Measurements from ENCODE around the gene NFIB. TPM values are rescaled to one million over a fixed set of nuclear protein-coding genes. Genes with fewer than 3 reads are reported as not detected.

Gene NFIB
- total RNA-seq, 1 donor from 2014 or later = 76.4 TPM

- no peak for DNase-seq (ENCODE audit: extremely low spot score, unreplicated experiment)
- no peaks in the 10 kb centered on the region for H3K27me3 Mint-ChIP-seq
- H3K9me3 Mint-ChIP-seq = no peaks in the 10 kb centered on the region
- peaks cover 8% of the 10 kb centered on the region for H3K36me3 Mint-ChIP-seq
- H3K4me1 Mint-ChIP-seq (ENCODE audit: unreplicated experiment) = peaks cover 58% of the 10 kb centered on the region
- TF ChIP-seq, protein P1, sequence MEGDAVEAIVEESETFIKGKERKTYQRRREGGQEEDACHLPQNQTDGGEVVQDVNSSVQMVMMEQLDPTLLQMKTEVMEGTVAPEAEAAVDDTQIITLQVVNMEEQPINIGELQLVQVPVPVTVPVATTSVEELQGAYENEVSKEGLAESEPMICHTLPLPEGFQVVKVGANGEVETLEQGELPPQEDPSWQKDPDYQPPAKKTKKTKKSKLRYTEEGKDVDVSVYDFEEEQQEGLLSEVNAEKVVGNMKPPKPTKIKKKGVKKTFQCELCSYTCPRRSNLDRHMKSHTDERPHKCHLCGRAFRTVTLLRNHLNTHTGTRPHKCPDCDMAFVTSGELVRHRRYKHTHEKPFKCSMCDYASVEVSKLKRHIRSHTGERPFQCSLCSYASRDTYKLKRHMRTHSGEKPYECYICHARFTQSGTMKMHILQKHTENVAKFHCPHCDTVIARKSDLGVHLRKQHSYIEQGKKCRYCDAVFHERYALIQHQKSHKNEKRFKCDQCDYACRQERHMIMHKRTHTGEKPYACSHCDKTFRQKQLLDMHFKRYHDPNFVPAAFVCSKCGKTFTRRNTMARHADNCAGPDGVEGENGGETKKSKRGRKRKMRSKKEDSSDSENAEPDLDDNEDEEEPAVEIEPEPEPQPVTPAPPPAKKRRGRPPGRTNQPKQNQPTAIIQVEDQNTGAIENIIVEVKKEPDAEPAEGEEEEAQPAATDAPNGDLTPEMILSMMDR (conservative IDR thresholded peaks at IDR 0.05) = no peak
- H3K27ac Mint-ChIP-seq = no peak overlapping the region
- no peak overlapping the region for H3K4me3 Mint-ChIP-seq
These were observed 122.4 kb downstream of the NFIB start for GRCh38 chr9:14191512-14191911.

DNA sequence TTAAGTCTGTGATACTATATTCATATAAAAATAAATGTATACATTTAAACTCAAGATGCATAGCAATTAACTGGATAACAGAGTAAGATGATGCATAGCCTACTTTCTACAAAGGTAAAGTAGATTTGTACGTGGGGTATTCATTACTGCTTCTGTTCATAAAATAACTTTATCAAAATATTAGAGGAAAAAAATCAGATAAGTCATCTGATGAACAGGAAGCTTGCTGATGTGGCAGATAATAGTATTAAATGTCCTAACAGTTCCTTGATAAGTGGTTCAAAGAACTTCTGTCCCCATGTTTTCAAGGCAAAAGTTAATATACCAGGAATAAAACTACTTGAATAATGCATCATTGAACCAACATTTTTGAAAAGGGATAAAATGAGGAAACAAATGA lies 123.7 kb downstream of the NFIB start:
- no peak overlapping the region for H3K4me3 Mint-ChIP-seq
- H3K27me3 Mint-ChIP-seq = no peaks in the 10 kb centered on the region
- TF ChIP-seq, protein P1 (conservative IDR thresholded peaks at IDR 0.05) = no peak
- H3K27ac Mint-ChIP-seq = no peak overlapping the region
- H3K36me3 Mint-ChIP-seq = peaks cover 8% of the 10 kb centered on the region
- DNase-seq (ENCODE audit: extremely low spot score, unreplicated experiment) = no peak
- no peaks in the 10 kb centered on the region for H3K9me3 Mint-ChIP-seq
- peaks cover 59% of the 10 kb centered on the region for H3K4me1 Mint-ChIP-seq (ENCODE audit: unreplicated experiment)

DNA sequence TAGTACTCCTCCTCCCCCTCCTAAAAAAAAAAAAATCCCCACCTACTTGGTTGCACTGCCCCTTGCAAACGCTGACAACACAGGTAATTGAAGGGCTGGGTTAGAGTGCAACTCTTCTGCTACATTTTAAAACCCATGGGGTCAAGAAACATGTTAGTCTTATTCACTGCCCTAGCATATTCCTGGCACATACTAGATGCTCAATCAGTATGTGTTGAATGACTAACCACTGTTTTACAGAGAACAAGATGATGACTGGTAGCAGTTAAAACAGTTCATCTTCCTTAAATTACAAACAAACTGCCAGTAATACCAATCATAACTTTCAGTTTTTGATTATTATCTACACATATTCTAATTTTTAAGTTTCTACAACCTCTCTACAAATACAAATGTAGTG lies 124.4 kb downstream of the NFIB start:
- H3K36me3 Mint-ChIP-seq = peaks cover 8% of the 10 kb centered on the region
- no peaks in the 10 kb centered on the region for H3K27me3 Mint-ChIP-seq
- peaks cover 59% of the 10 kb centered on the region for H3K4me1 Mint-ChIP-seq (ENCODE audit: unreplicated experiment)
- no peak for DNase-seq (ENCODE audit: extremely low spot score, unreplicated experiment)
- TF ChIP-seq, protein P1 (conservative IDR thresholded peaks at IDR 0.05) = no peak
- no peak overlapping the region for H3K4me3 Mint-ChIP-seq
- no peaks in the 10 kb centered on the region for H3K9me3 Mint-ChIP-seq
- H3K27ac Mint-ChIP-seq = no peak overlapping the region

DNA sequence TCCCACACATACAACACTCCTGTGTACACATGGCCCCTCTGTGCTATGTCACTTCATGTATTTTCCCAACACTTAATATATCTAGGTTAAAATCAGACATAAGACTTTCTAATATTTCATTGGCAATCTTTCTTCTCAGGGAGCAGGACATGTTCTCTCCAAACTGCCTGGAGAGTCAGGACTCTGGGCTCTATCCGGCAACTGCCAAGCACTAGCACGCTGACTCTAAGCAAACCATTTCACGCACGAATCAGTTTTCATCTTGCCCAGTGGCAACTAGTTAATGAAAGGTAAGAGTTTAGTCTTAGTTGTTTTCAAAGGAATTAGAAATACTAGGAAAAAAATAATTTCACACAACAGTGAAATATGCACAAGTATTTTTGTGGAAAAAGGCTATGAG lies 124.8 kb downstream of the NFIB start:
- Mint-ChIP-seq H3K9me3 (no peaks in the 10 kb centered on the region), H3K4me3 (no peak overlapping the region), H3K27me3 (no peaks in the 10 kb centered on the region), H3K4me1 (ENCODE audit: unreplicated experiment) (peaks cover 54% of the 10 kb centered on the region), H3K36me3 (peaks cover 12% of the 10 kb centered on the region), H3K27ac (no peak overlapping the region)
- TF ChIP-seq, protein P1 (conservative IDR thresholded peaks at IDR 0.05) = no peak
- DNase-seq (ENCODE audit: extremely low spot score, unreplicated experiment) = no peak

DNA sequence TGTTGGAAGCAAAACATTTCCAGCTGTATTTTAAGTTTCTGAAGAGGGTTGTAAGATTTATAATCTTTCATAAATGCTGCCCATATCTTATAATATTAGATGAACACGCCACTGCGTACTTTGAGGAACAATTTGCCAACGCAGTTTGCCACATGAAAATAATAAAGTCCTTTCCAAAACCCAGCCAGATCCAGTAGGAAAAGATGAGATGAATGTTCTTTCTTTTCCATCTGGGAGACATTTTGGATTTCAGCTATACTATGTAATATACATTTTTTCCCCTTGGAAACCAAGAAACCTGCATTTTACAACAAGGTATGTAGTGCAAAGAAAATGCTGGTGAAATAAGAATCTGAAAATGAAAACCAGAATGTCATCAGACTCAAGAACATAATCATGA lies 125.4 kb downstream of the NFIB start:
- no peak for DNase-seq (ENCODE audit: extremely low spot score, unreplicated experiment)
- Mint-ChIP-seq H3K36me3 (peaks cover 16% of the 10 kb centered on the region), H3K9me3 (no peaks in the 10 kb centered on the region), H3K4me3 (no peak overlapping the region), H3K4me1 (ENCODE audit: unreplicated experiment) (peaks cover 48% of the 10 kb centered on the region), H3K27ac (no peak overlapping the region), H3K27me3 (no peaks in the 10 kb centered on the region)
- TF ChIP-seq, protein P1 (conservative IDR thresholded peaks at IDR 0.05) = no peak

GRCh38 chr9:14188011-14188410 lies 125.9 kb downstream of the NFIB start:
- TF ChIP-seq, protein P1 (conservative IDR thresholded peaks at IDR 0.05) = no peak
- peaks cover 43% of the 10 kb centered on the region for H3K4me1 Mint-ChIP-seq (ENCODE audit: unreplicated experiment)
- H3K9me3 Mint-ChIP-seq = no peaks in the 10 kb centered on the region
- H3K36me3 Mint-ChIP-seq = peaks cover 16% of the 10 kb centered on the region
- no peaks in the 10 kb centered on the region for H3K27me3 Mint-ChIP-seq
- H3K4me3 Mint-ChIP-seq = no peak overlapping the region
- H3K27ac Mint-ChIP-seq = no peak overlapping the region
- DNase-seq (ENCODE audit: extremely low spot score, unreplicated experiment) = no peak
